Measurements from ENCODE around the gene OLA1.

Gene OLA1

DNA sequence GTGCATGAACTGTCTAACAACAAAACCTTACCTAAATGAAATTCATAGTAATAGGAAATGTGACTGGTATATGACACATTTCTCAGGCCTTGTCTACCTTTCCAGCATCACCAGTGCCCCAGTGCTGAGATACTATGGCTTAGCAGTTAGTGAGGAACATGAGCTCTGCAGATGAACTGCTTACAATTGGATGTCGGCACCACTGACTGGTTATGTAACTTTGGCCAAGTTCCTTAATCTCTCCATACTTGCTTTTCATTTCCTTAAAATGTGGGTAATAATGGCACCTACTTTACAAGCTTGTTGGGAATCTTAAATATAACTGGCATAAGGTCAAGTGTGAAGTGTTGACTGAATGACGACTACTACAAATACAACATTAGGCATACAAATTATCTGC lies 136.3 kb downstream of the OLA1 start:
- no peak for DNase-seq

DNA sequence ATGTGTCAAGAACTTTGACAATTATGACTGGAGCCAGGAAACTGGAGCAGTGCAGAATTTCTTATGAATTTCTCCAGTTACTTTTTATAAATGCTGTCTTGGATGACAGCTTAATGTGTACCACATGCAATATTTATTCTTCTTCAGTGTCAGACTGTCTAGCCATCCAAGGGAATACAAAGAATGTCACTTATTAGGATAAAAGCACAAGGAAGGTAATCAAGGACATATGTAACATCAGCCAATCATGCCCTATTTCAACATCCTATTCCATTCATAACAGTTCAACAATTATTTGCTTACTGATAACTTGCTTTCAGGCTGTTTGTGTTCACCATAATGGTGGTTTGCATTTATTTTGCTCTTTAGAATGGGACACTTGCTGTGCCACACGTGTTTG lies 139.8 kb downstream of the OLA1 start:
- DNase-seq, result no peak

DNA sequence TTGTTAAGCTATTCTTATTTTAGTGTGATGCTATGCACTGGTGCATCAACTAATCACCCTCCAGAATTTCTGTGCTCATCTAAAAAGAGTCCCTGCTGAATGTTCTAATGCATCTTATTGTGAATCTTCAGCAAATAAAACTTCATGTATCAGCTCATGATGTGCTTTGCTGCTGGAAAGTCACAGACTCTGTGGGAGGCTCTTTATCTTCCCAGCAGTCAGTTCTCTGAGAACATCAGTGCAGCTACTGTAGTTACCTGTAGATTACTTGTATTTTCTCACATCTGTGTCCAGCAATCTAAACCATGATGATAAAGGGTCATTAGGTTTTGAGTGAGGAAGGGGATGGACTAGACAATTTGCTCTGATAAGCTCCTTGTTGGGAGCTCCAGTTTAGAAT lies 141.6 kb downstream of the OLA1 start:
- DNase-seq, result no peak

DNA sequence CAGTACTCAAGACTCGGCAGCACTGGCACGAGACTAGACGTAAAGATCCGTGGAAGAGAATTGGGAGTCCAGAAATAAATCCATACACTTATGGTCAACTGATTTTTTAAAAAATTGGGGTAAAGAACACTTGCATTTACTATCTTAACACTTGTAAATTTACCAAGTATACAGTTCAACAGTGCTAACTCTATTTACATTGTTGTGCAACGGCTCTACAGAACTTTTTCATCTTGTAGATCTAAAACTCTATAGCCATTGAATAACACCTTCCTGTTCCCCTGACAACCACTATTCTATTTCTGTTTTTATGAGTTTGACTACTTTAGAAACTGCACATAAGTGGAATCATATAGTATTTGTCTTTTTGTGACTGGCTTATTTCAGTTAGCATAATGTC lies 153.8 kb downstream of the OLA1 start:
- no peak for DNase-seq

DNA sequence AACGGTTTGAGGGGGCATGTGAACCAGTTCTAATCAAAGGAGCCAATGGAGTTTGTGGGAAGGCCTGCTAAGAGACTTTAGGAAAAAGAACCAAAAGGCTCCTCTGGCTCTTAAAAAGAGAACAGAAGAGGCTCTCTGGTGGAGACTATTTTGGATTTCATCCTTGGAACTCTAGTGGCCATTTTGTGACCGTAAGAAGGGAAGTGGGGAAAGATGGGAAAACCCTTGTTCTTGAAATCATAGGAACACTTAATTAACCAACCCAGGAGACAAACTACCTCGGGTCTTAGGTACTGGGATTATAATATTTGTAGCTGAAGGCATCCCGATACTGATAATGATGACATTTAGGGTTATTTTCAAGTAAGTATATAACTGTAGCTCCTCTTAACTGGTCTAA lies 157.9 kb downstream of the OLA1 start:
- no peak for DNase-seq

DNA sequence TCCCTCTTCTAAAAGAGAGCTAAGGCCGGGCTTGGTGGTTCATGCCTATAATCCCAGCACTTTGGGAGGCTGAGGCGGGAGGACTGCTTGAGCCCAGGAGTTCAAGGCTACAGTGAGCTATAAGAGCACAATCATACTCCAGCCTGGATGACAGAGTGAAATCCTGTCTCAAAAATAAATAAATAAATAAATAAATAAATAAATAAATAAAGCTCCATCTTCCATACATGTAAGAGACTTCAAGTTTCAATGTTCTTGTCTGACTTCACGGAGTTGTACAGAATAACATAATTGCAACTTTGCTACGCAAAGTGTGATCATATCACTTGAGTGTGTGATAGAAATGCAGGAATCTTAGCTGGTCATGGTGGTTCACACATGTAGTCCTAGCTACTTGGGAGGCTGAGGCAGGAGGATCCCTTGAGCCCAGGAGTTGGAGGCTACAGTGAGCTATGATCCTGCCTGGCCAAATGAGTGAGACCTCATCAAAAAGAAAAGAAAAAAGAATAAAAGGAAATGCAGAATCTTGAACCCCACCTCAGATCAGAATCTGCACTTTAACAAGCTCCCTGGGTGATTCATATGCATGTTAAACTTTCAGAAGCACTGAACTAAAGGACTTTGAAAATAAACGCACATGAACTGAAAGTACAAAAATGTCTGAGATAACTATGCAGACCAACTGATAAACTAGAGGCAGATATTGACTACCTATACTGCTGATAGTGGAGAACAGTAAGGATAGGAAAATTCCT lies 159.4 kb downstream of the OLA1 start:
- DNase-seq, result no peak

DNA sequence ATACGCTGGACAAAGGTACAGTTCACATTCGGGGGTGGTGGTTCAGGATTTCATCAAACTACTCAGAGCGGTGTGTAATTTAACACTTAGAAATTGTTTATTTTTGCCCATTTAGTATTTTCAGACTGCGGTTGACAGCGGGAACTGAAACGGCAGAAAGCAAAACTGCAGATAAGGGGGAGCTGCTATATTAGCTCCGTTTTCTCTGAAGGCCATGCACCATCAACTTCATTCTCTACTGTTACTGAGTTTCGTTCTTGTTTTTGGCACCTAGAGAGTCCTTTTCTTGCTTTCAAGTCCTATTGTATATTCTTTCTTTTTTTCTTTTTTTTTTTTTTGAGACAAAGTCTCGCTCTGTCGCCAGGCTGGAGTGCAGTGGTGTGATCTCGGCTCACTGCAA lies 161.6 kb downstream of the OLA1 start:
- DNase-seq, result no peak

DNA sequence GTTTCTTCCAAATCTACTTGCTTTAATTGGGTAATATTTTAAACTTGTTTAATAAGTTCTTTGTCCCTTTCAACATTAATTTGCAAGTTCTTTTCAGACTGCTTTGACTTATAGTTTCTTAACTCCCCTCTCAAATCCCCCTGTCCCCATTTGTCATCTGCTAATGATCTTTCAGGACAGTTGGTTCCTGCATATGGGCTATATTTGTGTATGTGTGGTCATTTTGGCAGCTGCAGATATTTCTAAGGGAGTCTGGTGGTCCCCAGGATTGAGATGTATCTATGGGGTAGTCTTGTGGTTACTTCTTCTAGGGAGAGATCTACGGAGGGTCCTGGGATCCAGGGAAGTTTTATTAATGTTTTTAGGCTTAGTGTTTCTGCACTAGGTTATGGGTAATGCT lies 162.6 kb downstream of the OLA1 start:
- DNase-seq, result no peak

DNA sequence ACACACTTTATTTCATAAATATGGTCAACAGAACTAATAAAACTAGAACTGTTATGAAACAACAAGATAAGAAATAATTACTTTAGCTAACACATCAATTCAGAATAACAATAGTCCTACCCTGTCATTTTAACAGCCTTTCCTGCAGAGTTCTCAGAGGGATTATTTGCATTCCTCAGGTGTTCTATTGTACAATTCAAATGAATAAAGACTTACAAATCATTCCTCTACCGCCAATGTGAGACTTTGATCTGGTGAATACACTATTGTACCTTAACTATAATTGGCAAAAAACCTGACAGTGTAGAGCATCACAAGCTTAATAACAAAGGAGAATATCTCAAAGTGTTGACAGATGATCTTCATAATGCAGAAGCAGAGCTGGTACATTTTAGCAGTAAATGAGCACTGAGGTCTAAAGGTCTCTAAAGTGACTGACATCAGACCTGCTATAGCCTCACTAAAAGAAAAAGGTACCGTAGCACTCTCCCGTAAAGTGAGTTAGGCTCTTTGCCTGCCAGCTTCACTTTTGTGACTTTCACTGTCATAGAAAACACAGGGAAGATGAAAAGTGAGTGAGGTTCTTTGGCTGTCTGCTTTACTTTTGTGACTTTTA lies 164.4 kb downstream of the OLA1 start:
- DNase-seq, result no peak

DNA sequence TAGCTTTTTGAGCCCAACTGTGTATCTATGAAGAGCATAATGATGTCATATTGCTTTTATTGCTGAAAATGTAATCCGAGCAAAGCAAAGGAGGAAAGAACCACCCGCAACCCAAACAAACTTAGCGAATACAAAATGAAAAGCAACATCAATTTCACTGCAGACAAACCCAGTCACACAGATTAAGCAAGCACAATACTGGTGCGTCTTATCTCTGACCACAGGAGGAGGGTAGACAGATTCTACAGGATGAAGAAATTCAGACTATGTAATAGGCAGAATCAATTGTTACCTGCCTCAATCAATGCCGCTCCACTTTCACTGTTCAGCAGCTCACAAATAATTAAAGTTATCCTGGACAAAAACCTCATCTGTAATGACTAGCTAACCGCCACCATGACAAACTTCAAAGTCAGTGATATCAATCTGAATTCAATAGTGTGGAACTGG lies 167.6 kb downstream of the OLA1 start:
- DNase-seq, result no peak

DNA sequence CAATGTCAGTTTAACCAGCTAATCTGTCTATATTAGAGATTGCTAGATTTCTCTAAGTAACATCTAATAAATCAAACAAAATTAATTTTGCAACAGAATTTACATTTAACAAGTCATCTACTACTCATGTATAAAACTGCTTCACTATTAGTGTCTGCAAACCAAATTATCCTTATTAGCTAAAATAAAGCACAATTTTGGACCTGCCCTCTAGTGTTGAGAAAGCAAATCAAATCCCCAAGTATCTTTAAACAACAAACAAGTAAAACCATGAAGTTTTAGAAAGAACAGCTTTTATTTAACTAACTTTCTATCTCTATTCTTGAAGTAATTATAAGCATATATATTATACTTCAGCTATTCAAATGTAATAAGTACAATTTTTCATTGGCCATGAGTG lies 170.1 kb downstream of the OLA1 start:
- no peak for DNase-seq

DNA sequence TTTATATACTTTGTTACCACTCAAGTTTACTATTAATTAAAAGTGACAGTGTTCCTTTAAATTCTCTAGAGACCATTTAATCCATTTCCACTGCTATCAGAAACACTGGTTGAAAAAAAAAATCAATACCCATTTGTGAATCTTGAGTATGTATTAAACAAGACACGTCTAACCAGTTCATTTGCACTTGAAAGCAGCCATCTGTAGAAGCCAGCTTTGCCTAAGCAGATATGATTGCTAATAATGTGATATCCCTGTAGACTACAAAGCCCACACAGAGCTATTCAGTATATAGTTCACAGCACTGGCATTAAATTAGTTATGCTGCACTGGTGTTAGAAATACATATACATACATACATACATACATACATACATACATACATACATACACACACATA lies 171.4 kb downstream of the OLA1 start:
- DNase-seq, result no peak

DNA sequence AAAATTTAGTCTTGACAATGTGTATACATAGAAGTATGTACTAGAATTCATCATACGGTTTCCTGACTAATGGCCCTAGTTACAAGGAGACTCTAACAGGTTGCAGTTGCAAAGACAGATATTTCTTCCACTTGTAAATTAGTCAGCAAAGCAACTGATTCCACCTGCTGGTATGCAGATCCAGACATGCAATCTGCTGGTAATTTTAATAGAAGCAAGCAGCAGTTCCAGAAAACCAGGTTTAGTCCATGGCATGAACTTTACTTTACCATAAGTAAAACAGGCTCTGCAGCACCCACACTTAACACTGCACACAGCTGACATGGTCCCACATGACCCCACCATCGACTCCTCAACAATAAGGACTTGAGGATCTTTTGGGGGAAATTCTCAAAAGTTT lies 172.3 kb downstream of the OLA1 start:
- DNase-seq, result no peak

DNA sequence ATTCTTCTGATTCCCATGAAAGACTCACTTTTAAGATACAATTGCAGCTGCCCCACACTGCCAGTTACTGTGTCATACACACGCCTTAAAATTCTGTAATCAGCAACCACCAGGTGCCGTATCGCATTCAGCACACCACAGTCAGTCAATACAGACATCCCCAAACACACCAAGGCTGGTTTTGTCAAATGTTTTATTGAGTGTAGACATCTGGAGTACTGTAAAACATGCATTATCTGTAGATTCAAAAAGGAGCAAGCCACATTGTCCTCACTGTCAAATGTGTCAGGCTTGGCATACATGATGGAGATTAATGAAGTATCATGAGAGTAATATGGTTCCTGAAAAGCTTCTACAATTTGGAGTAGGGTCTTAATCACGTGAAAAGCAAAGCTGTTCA lies 173.5 kb downstream of the OLA1 start:
- DNase-seq, result no peak

DNA sequence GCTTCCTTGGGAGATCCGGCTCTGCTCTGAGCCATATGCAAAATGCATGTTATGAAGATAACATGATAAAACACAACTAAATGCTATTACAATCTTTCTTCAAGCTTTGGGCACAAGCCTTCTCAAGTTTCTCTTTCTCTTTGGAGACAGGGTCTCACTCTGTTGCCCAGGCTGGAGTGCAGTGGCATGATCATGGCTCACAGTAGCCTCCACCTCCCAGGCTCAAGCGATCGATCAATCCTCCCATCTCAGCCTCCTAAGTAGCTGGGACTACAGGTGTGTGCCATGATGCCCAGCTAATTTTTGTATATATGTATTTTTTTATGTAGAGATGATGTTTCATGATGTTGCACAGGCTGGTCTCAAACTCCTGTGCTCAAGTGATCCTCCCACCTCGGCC lies 175.5 kb downstream of the OLA1 start:
- DNase-seq, result no peak

DNA sequence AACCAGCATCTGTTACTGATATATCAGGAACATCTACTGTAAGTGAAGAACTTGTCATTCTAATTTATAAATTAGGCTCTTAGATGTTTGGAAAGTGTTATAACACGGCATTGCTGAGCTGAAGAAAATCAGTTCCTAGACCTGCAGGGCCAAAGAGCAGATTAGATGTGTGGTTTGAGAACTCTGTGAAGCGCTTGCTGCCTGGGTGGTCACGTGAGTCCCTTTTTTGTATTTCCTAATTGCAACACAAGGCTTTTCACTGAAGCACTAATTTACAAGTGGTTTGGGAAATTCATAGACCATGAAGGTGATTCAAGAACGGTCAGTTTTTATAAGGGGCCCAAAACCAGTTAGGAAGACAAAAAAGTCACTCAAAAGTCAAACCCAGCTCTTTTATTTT lies 176.3 kb downstream of the OLA1 start:
- no peak for DNase-seq

DNA sequence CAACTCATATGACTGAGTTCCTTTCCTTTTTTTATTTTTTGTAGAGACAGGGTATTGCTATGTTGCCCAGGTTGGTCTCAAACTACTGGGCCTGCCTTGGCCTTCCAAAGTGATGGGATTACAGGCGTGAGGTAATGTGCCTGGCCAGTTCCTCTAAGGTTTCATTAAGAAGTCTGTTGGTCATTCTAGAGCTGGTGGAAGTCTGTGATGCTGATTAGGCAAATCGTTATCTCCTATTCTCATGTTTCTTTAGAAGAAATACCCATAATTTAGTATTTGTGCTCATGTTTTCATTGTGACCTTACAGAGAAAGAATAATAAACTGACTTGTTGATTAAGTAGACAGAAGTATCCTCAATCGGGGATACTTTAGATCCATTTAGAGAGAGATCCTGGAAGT lies 177.0 kb downstream of the OLA1 start:
- no peak for DNase-seq

DNA sequence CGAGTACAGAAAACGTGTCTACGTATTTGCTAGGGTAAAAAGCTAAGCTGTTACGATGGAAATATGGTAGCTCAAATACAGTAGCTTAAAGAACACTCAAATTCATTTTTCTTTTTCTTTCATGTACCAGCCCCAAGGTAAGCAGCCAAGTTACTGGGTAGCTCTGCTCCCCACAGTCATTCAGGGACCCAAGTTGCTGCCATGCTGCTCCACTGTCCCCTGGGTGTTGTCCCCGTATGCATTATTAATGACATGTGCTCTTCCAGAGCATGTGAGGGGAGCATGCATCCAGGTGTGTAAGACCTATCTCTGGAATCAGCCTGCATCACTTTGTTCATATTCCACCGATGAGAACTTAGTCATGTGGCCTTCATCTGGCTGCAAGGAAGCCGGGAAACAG lies 178.1 kb downstream of the OLA1 start:
- no peak for DNase-seq

DNA sequence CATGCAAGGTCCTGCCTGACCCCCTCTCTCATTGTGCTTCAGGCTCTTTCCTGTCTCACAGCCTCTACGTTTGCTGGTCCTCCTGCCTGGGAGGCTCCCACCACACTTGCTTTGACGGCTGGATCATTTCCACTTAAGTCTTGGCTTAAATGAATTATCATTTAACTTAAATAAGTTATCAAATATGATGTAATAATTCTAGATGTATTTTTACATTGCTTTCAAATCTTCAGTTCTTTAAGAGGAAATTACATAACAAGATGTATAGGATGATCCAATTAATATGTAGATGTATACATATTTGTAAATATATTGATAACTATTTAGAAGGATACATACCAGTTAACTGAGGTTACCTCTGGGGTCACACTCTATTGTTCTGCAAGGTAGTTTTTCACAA lies 180.5 kb downstream of the OLA1 start:
- DNase-seq, result no peak

DNA sequence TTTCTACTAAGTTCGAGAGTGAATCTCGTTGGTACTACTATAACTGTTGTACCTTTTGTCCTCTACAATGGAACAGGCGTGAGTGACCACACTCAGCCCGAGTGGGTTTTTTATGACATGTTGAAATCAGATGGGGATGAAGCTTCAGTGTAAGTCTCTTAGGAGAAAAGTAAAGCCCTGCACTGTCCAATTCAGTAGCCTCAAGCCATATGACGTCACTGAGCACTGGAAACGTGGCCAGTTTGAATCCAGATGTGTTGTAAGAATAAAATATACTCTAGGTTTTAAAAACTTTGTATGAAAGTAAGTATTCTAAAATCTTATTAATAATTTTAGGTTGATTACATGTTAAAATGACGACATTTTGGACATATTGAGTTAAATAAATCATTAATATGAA lies 181.5 kb downstream of the OLA1 start:
- DNase-seq, result no peak

DNA sequence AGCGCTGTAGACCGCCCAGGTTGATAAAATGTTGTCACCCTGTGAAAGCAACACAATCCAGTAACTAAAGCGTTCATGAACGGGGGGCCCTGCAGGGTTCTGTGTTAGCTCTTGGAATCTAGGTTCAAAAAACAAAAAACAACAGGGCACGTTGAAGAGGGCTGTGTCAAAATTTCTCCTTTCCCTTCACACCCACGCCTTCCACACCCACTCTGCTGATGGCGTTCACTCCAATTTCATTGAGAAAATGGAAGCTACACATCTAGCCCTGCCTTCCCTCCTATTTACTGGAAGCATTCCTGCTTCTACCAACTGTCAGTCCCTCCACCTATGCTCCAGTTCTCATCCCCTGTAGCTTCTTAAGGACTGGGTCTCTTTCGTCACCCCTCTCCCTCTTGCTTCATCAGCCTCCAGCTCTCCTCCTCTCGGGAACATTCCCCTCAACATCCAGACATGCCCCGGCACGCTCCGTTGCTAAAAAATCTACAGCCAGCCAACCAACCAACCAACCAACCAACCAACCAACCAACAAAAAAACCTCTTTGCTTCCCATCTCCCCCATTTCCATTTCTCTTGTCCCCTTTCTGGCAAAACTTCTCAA lies 184.7 kb downstream of the OLA1 start:
- DNase-seq, result no peak

DNA sequence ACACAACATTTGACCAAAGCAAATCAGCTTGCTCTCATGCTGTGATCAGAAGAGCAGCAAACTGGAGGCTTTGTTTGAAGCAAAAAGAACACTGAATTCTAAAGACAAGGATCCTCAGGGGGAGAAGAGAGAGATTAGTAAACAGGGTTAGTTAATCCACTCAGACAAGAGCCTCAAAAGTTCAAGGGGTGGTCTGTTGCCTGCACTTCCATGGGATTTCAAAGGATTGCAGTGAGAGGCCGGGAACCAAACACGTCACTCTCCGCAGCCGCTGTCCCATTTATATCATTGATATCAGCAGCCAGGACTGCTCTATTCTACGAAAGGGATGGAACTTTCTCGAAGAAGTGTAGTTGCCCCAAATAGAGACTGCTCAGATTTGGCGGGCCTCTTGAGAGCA lies 185.4 kb downstream of the OLA1 start:
- DNase-seq, result no peak

DNA sequence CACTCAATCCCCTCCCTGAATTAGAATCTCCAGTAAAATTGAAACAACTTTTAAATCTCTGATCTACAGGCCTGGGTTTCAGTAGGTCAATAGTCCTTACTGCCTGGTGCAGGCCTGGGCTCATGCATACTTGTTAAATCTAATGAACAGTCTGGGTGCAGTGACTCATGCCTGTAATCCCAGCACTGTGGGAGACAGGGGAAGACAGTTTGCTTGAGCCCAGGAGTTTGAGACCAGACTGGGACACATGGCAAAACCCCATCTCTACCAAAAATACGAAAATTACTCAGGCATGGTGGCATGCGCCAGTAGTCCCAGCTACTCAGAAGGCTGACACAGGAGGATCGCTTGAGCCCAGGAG lies 188.5 kb downstream of the OLA1 start:
- DNase-seq, result no peak

DNA sequence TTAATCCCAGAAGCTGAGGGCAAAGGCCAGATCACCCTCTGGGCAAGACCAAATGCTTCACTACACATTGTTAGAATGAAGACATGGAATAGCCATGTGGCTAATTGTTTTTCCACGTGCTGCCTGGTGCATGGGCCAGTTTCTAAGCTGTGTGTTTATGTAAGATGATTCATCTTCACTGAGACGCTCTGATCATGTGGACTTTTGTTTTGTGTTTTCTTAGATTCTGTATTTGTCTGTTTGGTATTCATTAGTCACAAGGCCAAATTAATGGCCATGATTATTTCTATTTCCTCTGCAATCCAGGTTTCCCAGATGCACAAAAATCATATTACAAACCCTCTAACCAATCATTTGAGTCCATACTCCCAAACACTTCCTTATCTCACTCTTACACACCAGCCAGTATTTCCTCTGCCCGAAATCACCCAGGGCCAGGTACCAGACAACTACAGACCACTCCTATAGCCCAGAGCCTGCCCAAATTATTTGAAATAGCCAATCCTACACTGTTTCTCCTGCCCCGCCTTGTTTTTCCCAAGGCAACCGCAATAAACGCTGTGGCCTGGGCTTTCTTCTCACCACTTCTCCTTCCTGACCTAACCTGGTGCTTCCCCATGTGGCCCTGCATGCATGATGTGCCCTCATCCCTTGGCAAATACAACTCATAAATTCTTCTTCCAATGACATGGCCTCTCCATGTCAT lies 189.0 kb downstream of the OLA1 start:
- DNase-seq, result no peak
